Esophagus muscularis mucosa (tissue), 4 donors: ENCODE data around the gene TERT. TPM values are rescaled to one million over a fixed set of nuclear protein-coding genes. Genes with fewer than 3 reads are reported as not detected.

Source experiments
- DNase-seq: peaks from one replicate; pipeline ENCODE4 v3.0.0-alpha.2; 2017; ENCODE audit errors: extremely low spot score
- H3K27ac ChIP-seq, 4 donors: fragments of 200-600 bp; sonication (generic); replicated peaks in 1 of 4; 1 replicate in 3 of 4; 2 replicates in 1 of 4; pipeline ENCODE4 v1.5.1; 2016 to 2019; ENCODE audit warnings: mild to moderate bottlenecking in 1 of 4
- H3K27me3 ChIP-seq, 4 donors: fragments of 200-600 bp; sonication (generic); one replicate each; pipeline versions ENCODE4 v1.5.1 to v1.6.0; 2016 to 2019
- H3K36me3 ChIP-seq, 4 donors: fragments of 200-600 bp; sonication (generic); one replicate each; pipeline ENCODE4 v1.5.1; 2016 to 2019
- H3K4me1 ChIP-seq, 4 donors: fragments of 200-600 bp; sonication (generic); one replicate each; pipeline ENCODE4 v1.5.1; 2016 to 2019
- H3K4me3 ChIP-seq, 4 donors: fragments of 200-600 bp; sonication (generic); 1 replicate in 2 of 4; 2 replicates in 2 of 4; pipeline ENCODE4 v1.5.1; 2016 to 2019; ENCODE audit warnings: mild to moderate bottlenecking in 4 of 4, moderate library complexity in 1 of 4
- H3K9me3 ChIP-seq, 4 donors: fragments of 200-600 bp; sonication (generic); 1 replicate in 3 of 4; 2 replicates in 1 of 4; pipeline ENCODE4 v1.5.1; 2016 to 2019
- CTCF ChIP-seq, 3 experiments: fragments of 200-600 bp in 2 of 3; fragments of 450-650 bp in 1 of 3; sonication (generic) in 2 of 3; IDR thresholded peaks; one replicate each; pipeline ENCODE4 v1.5.1; 2017 to 2019; ENCODE audit warnings: antibody characterized with exemption in 3 of 3, mild to moderate bottlenecking in 2 of 3, moderate library complexity in 1 of 3
- EP300 ChIP-seq: sonication (generic); formaldehyde crosslinking; IDR thresholded peaks from one replicate; pipeline ENCODE4 v1.6.1; 2017; ENCODE audit warnings: antibody characterized with exemption
- POLR2A ChIP-seq: fragments of 450-650 bp; IDR thresholded peaks from one replicate; pipeline ENCODE4 v1.6.1; 2017; ENCODE audit warnings: antibody characterized with exemption, moderate library complexity, mild to moderate bottlenecking, low read depth
- POLR2AphosphoS5 ChIP-seq, 2 donors: sonication (generic); formaldehyde crosslinking; IDR thresholded peaks; one replicate each; pipeline ENCODE4 v1.6.1; 2017; ENCODE audit warnings: antibody characterized with exemption in 2 of 2
- WGBS: methylation state at CpG from one replicate; pipeline ENCODE4 v1.1.5; 2018; 5-methylcytosine and 5-hydroxymethylcytosine counted together
- intact Hi-C: fragments of 100-400 bp; cut with DNase I; formaldehyde crosslinking; loops from one replicate; pipeline ENCODE4 v1.15.1; 2023
- total RNA-seq, 4 donors: library from RNA; depleted of rRNA; stranded (reverse); fragments of >200 nt; gene quantifications; one replicate each; pipeline versions ENCODE4 v1.1.0 to v1.2.1, GENCODE V29; 2016

TERT gene
- total RNA-seq, 4 donors from 2014 or later, result not detected

DNA sequence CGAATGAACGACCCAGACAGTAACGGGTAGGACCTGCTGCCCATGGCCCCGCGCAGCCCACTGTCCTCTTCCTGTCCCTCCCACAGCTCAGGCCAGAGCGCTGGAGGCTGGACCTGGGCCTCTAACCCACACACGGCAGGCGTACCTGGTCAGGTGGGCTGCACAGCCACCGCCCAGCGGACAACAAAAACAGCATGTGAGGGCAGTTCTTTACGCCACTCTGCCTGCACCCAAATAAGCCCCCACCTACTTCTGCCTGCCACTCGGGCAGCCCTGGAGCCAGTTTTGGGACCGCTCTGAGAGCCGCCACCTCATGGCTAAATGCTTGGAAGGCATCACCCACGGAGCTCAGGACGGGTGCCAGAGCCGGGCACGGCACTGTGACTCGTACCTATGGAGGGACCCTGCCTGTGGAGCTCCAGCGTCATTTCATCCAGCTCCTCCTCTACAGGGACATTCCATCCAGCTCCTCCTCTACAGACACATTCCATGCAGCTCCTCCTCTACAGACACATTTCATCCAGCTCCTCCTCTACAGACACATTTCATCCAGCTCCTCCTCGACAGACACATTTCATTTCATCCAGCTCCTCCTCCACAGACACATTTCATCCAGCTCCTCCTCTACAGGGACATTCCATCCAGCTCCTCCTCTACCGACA, 31.1 kb upstream of the TERT start:
- Histone ChIP-seq H3K27me3 (no peaks in the 10 kb centered on the region), H3K4me3 (no peak overlapping the region), H3K36me3 (peaks cover 54 to 73% (median 71%) of the 10 kb centered on the region in 4 donors), H3K9me3 (no peaks in the 10 kb centered on the region), H3K27ac (no peak overlapping the region), H3K4me1 (peaks cover 0 to 23% (median 11%) of the 10 kb centered on the region in 4 donors)
- intact Hi-C loops, result no loop called here
- no peak for DNase-seq
- TF ChIP-seq EP300 (no peak), POLR2A (no peak), CTCF (IDR thresholded peaks at IDR 0.05) (no peak), POLR2AphosphoS5 (IDR thresholded peaks at IDR 0.05) (no peak)
- 90% methylated on average over 21 of the region's 22 CpGs for WGBS

GRCh38 chr5:1325191-1325741, 30.4 kb upstream of the TERT start:
- Histone ChIP-seq H3K36me3 (peaks cover 56 to 73% (median 71%) of the 10 kb centered on the region in 4 donors), H3K27ac (no peak overlapping the region)
- intact Hi-C loops, result no loop called here

GRCh38 chr5:1324719-1325190, 29.9 kb upstream of the TERT start:
- H3K27ac ChIP-seq, result no peak overlapping the region
- TF ChIP-seq CTCF (IDR thresholded peaks at IDR 0.05) (no peak), POLR2A (no peak), POLR2AphosphoS5 (IDR thresholded peaks at IDR 0.05) (no peak), EP300 (no peak)
- DNase-seq, result no peak
- H3K4me1 ChIP-seq, result peaks cover 0 to 23% (median 11%) of the 10 kb centered on the region in 4 donors
- H3K36me3 ChIP-seq, result peaks cover 56 to 73% (median 71%) of the 10 kb centered on the region in 4 donors
- H3K9me3 ChIP-seq, result no peaks in the 10 kb centered on the region
- 95% methylated on average over 4 of the region's 17 CpGs for WGBS
- H3K27me3 ChIP-seq, result no peaks in the 10 kb centered on the region
- H3K4me3 ChIP-seq, result no peak overlapping the region
- intact Hi-C loops, result no loop called here

More at GRCh38 chr5:1325191-1325741, 30.4 kb upstream of the TERT start:
- Histone ChIP-seq H3K9me3 (no peaks in the 10 kb centered on the region), H3K4me3 (no peak overlapping the region), H3K27me3 (no peaks in the 10 kb centered on the region), H3K4me1 (peaks cover 0 to 23% (median 11%) of the 10 kb centered on the region in 4 donors)
- DNase-seq, result no peak
- TF ChIP-seq EP300, result no peak
- no peak for TF ChIP-seq POLR2A
- TF ChIP-seq CTCF (IDR thresholded peaks at IDR 0.05), result no peak
- TF ChIP-seq POLR2AphosphoS5 (IDR thresholded peaks at IDR 0.05), result no peak
- 93% methylated on average over 13 of the region's 17 CpGs for WGBS

DNA sequence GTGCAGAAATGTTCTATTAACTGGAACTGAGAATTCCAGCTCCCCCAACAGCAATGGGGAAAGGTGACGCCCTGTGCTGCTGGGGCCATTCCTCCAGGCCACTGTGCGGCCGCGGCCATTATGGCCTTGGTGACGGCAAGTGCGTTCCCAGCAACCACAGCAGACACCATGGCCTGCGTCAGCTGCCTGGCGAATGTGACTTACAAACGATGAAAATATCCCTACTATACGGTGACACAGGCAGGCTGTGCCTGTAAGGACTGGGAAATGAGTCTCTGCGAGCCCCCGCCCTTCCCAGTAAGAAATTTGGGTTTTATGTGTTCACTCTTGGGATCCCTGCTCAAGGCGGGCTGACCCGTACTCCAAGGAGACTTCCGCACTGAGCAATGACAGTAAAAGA, 29.4 kb upstream of the TERT start:
- no peak overlapping the region for H3K27ac ChIP-seq
- no peak for DNase-seq
- 94% methylated on average over 15 of the region's 15 CpGs for WGBS
- peaks cover 60 to 74% (median 73%) of the 10 kb centered on the region in 4 donors for H3K36me3 ChIP-seq
- H3K9me3 ChIP-seq, result no peaks in the 10 kb centered on the region
- H3K27me3 ChIP-seq, result no peaks in the 10 kb centered on the region
- peaks cover 0 to 23% (median 11%) of the 10 kb centered on the region in 4 donors for H3K4me1 ChIP-seq
- TF ChIP-seq POLR2A (no peak), EP300 (no peak), CTCF (IDR thresholded peaks at IDR 0.05) (no peak), POLR2AphosphoS5 (IDR thresholded peaks at IDR 0.05) (no peak)
- intact Hi-C loops, result no loop called here
- no peak overlapping the region for H3K4me3 ChIP-seq
